GM12872 (cell line): ENCODE measurements around the gene LRP1B.

Experiments used
- CTCF ChIP-seq: IDR thresholded peaks from 3 replicates; pipeline ENCODE4 v1.5.1; 2011; ENCODE audit warnings: low read depth, mild to moderate bottlenecking, low read length, moderate library complexity; ENCODE audit not compliant: insufficient read depth

Gene LRP1B

GRCh38 chr2:141501752-141502151 is 629.1 kb downstream of the LRP1B start:
- no peak for TF ChIP-seq CTCF

GRCh38 chr2:141499123-141499522 is 631.7 kb downstream of the LRP1B start:
- TF ChIP-seq CTCF, result no peak

GRCh38 chr2:141498561-141498960 is 632.3 kb downstream of the LRP1B start:
- no peak for TF ChIP-seq CTCF

- TF ChIP-seq CTCF, result no peak
Measured at GRCh38 chr2:141497272-141497671, 633.5 kb downstream of the LRP1B start.

- TF ChIP-seq CTCF, result no peak
Measured at GRCh38 chr2:141496810-141497209, 634.0 kb downstream of the LRP1B start.

GRCh38 chr2:141493936-141494335 is 636.9 kb downstream of the LRP1B start:
- TF ChIP-seq CTCF, result no peak

GRCh38 chr2:141492816-141493215 is 638.0 kb downstream of the LRP1B start:
- no peak for TF ChIP-seq CTCF

- no peak for TF ChIP-seq CTCF
Measured at GRCh38 chr2:141490886-141491285, 639.9 kb downstream of the LRP1B start.
